Measurements from ENCODE around the gene SOX6.

SOX6 gene

GRCh38 chr11:16126362-16126761 lies 230.0 kb downstream of the SOX6 start:
- no peaks in the 10 kb centered on the region for H3K4me1 ChIP-seq (ENCODE audit: insufficient read depth, low read length)
- H2AFZ ChIP-seq (ENCODE audit: low read depth, low read length): no peak overlapping the region
- H3K36me3 ChIP-seq (ENCODE audit: insufficient read depth, low read length): no peaks in the 10 kb centered on the region

GRCh38 chr11:16125796-16126195 lies 230.6 kb downstream of the SOX6 start:
- Histone ChIP-seq H2AFZ (ENCODE audit: low read depth, low read length) (no peak overlapping the region), H3K4me3 (ENCODE audit: low read length) (no peak overlapping the region), H3K4me1 (ENCODE audit: insufficient read depth, low read length) (no peaks in the 10 kb centered on the region), H3K36me3 (ENCODE audit: insufficient read depth, low read length) (no peaks in the 10 kb centered on the region), H3K9me3 (ENCODE audit: low read length) (no peaks in the 10 kb centered on the region), H3K27me3 (ENCODE audit: insufficient read depth, low read length) (no peaks in the 10 kb centered on the region)

More at GRCh38 chr11:16126362-16126761, 230.0 kb downstream of the SOX6 start:
- H3K4me3 ChIP-seq (ENCODE audit: low read length): no peak overlapping the region
- H3K9me3 ChIP-seq (ENCODE audit: low read length): no peaks in the 10 kb centered on the region
- H3K27me3 ChIP-seq (ENCODE audit: insufficient read depth, low read length): no peaks in the 10 kb centered on the region

- Histone ChIP-seq H3K4me1 (ENCODE audit: insufficient read depth, low read length) (no peaks in the 10 kb centered on the region), H3K36me3 (ENCODE audit: insufficient read depth, low read length) (no peaks in the 10 kb centered on the region), H3K9me3 (ENCODE audit: low read length) (no peaks in the 10 kb centered on the region), H2AFZ (ENCODE audit: low read depth, low read length) (no peak overlapping the region), H3K27me3 (ENCODE audit: insufficient read depth, low read length) (no peaks in the 10 kb centered on the region), H3K4me3 (ENCODE audit: low read length) (no peak overlapping the region)
Observed at GRCh38 chr11:16124390-16124789, 232.0 kb downstream of the SOX6 start.

GRCh38 chr11:16121853-16122252 lies 234.5 kb downstream of the SOX6 start:
- Histone ChIP-seq H3K4me3 (ENCODE audit: low read length) (no peak overlapping the region), H3K4me1 (ENCODE audit: insufficient read depth, low read length) (no peaks in the 10 kb centered on the region), H3K9me3 (ENCODE audit: low read length) (no peaks in the 10 kb centered on the region), H3K27me3 (ENCODE audit: insufficient read depth, low read length) (no peaks in the 10 kb centered on the region), H2AFZ (ENCODE audit: low read depth, low read length) (no peak overlapping the region), H3K36me3 (ENCODE audit: insufficient read depth, low read length) (no peaks in the 10 kb centered on the region)

- Histone ChIP-seq H2AFZ (ENCODE audit: low read depth, low read length) (no peak overlapping the region), H3K9me3 (ENCODE audit: low read length) (no peaks in the 10 kb centered on the region), H3K27me3 (ENCODE audit: insufficient read depth, low read length) (no peaks in the 10 kb centered on the region), H3K4me1 (ENCODE audit: insufficient read depth, low read length) (no peaks in the 10 kb centered on the region), H3K4me3 (ENCODE audit: low read length) (no peak overlapping the region), H3K36me3 (ENCODE audit: insufficient read depth, low read length) (no peaks in the 10 kb centered on the region)
Observed at GRCh38 chr11:16120008-16120407, 236.3 kb downstream of the SOX6 start.

GRCh38 chr11:16117989-16118756 lies 238.2 kb downstream of the SOX6 start:
- H3K27me3 ChIP-seq (ENCODE audit: insufficient read depth, low read length): no peaks in the 10 kb centered on the region
- no peak overlapping the region for H2AFZ ChIP-seq (ENCODE audit: low read depth, low read length)
- H3K4me1 ChIP-seq (ENCODE audit: insufficient read depth, low read length): no peaks in the 10 kb centered on the region
- no peak overlapping the region for H3K4me3 ChIP-seq (ENCODE audit: low read length)
- no peaks in the 10 kb centered on the region for H3K9me3 ChIP-seq (ENCODE audit: low read length)
- H3K36me3 ChIP-seq (ENCODE audit: insufficient read depth, low read length): no peaks in the 10 kb centered on the region

GRCh38 chr11:16114978-16115871 lies 241.1 kb downstream of the SOX6 start:
- Histone ChIP-seq H3K9me3 (ENCODE audit: low read length) (no peaks in the 10 kb centered on the region), H2AFZ (ENCODE audit: low read depth, low read length) (no peak overlapping the region), H3K4me1 (ENCODE audit: insufficient read depth, low read length) (peaks cover 14% of the 10 kb centered on the region), H3K4me3 (ENCODE audit: low read length) (no peak overlapping the region), H3K36me3 (ENCODE audit: insufficient read depth, low read length) (no peaks in the 10 kb centered on the region), H3K27me3 (ENCODE audit: insufficient read depth, low read length) (no peaks in the 10 kb centered on the region)

GRCh38 chr11:16114431-16114830 lies 241.9 kb downstream of the SOX6 start:
- Histone ChIP-seq H3K4me1 (ENCODE audit: insufficient read depth, low read length) (peaks cover 14% of the 10 kb centered on the region), H3K27me3 (ENCODE audit: insufficient read depth, low read length) (no peaks in the 10 kb centered on the region), H3K4me3 (ENCODE audit: low read length) (no peak overlapping the region), H2AFZ (ENCODE audit: low read depth, low read length) (no peak overlapping the region), H3K36me3 (ENCODE audit: insufficient read depth, low read length) (no peaks in the 10 kb centered on the region), H3K9me3 (ENCODE audit: low read length) (no peaks in the 10 kb centered on the region)

- Histone ChIP-seq H3K9me3 (ENCODE audit: low read length) (no peaks in the 10 kb centered on the region), H3K4me1 (ENCODE audit: insufficient read depth, low read length) (peaks cover 14% of the 10 kb centered on the region), H3K27me3 (ENCODE audit: insufficient read depth, low read length) (no peaks in the 10 kb centered on the region), H2AFZ (ENCODE audit: low read depth, low read length) (no peak overlapping the region), H3K4me3 (ENCODE audit: low read length) (no peak overlapping the region), H3K36me3 (ENCODE audit: insufficient read depth, low read length) (no peaks in the 10 kb centered on the region)
Observed at GRCh38 chr11:16111690-16112089, 244.7 kb downstream of the SOX6 start.

- H3K36me3 ChIP-seq (ENCODE audit: insufficient read depth, low read length): no peaks in the 10 kb centered on the region
- H3K4me3 ChIP-seq (ENCODE audit: low read length): no peak overlapping the region
- peaks cover 14% of the 10 kb centered on the region for H3K4me1 ChIP-seq (ENCODE audit: insufficient read depth, low read length)
Observed at GRCh38 chr11:16110886-16111285, 245.5 kb downstream of the SOX6 start.

GRCh38 chr11:16099343-16099900 lies 256.9 kb downstream of the SOX6 start:
- H2AFZ ChIP-seq (ENCODE audit: low read depth, low read length): no peak overlapping the region

More at GRCh38 chr11:16110886-16111285, 245.5 kb downstream of the SOX6 start:
- Histone ChIP-seq H3K27me3 (ENCODE audit: insufficient read depth, low read length) (no peaks in the 10 kb centered on the region), H3K9me3 (ENCODE audit: low read length) (no peaks in the 10 kb centered on the region), H2AFZ (ENCODE audit: low read depth, low read length) (no peak overlapping the region)

GRCh38 chr11:16098526-16099205 lies 257.7 kb downstream of the SOX6 start:
- Histone ChIP-seq H3K36me3 (ENCODE audit: insufficient read depth, low read length) (no peaks in the 10 kb centered on the region), H3K9me3 (ENCODE audit: low read length) (no peaks in the 10 kb centered on the region), H3K4me3 (ENCODE audit: low read length) (no peak overlapping the region), H2AFZ (ENCODE audit: low read depth, low read length) (no peak overlapping the region), H3K27me3 (ENCODE audit: insufficient read depth, low read length) (no peaks in the 10 kb centered on the region), H3K4me1 (ENCODE audit: insufficient read depth, low read length) (no peaks in the 10 kb centered on the region)

More at GRCh38 chr11:16099343-16099900, 256.9 kb downstream of the SOX6 start:
- Histone ChIP-seq H3K4me3 (ENCODE audit: low read length) (no peak overlapping the region), H3K27me3 (ENCODE audit: insufficient read depth, low read length) (no peaks in the 10 kb centered on the region), H3K36me3 (ENCODE audit: insufficient read depth, low read length) (no peaks in the 10 kb centered on the region), H3K9me3 (ENCODE audit: low read length) (no peaks in the 10 kb centered on the region), H3K4me1 (ENCODE audit: insufficient read depth, low read length) (no peaks in the 10 kb centered on the region)
